Lower lobe of right lung (tissue), 2 donors: ENCODE data around the gene TM2D3. TPM values are rescaled to one million over a fixed set of nuclear protein-coding genes. Genes with fewer than 3 reads are reported as not detected.

Experiments
- ATAC-seq, 2 donors: fragments of 200-7000 bp; cut with Tn5 transposase; one replicate each; pipeline ENCODE4 v1.9.1; 2020 to 2022; ENCODE audit warnings: mild to moderate bottlenecking in 2 of 2, moderate library complexity in 2 of 2
- DNase-seq: peaks from one replicate; pipeline ENCODE4 v3.0.0-alpha.2; 2020
- H3K27ac ChIP-seq: fragments of 200-600 bp; one replicate; pipeline ENCODE4 v1.8.0; 2022
- H3K27me3 ChIP-seq: fragments of 200-600 bp; one replicate; pipeline ENCODE4 v1.8.0; 2022; ENCODE audit warnings: low read depth
- H3K36me3 ChIP-seq: fragments of 200-600 bp; one replicate; pipeline ENCODE4 v1.8.0; 2022; ENCODE audit warnings: mild to moderate bottlenecking
- H3K4me1 ChIP-seq: fragments of 200-600 bp; one replicate; pipeline ENCODE4 v1.8.0; 2022
- H3K4me3 ChIP-seq: fragments of 200-600 bp; one replicate; pipeline ENCODE4 v1.8.0; 2022; ENCODE audit warnings: mild to moderate bottlenecking
- H3K9me3 ChIP-seq: fragments of 200-600 bp; one replicate; pipeline ENCODE4 v1.8.0; 2022
- CTCF ChIP-seq: fragments of 200-600 bp; IDR thresholded peaks from one replicate; pipeline ENCODE4 v1.8.0; 2022; ENCODE audit warnings: antibody characterized with exemption, mild to moderate bottlenecking
- intact Hi-C: fragments of 100-400 bp; cut with DNase I; formaldehyde crosslinking; loops from one replicate; pipeline ENCODE4 v1.11.0; 2022
- total RNA-seq: library from RNA; stranded (reverse); fragmentation: NEBNext Ultra II Directional; extraction: Animal tissue kit (Norgen Biotek cat#: 25700); gene quantifications from one replicate; pipeline ENCODE4 v1.2.1, GENCODE V29; 2021
- donor health status: DM: no; HTN: yes; CAD: no; lungs with severe emphysema.

The TM2D3 gene
- total RNA-seq, 1 donor from 2014 or later: 49.2 TPM

- H3K27me3 ChIP-seq: no peaks in the 10 kb centered on the region
- H3K36me3 ChIP-seq: peaks cover 70% of the 10 kb centered on the region
- no peak for TF ChIP-seq CTCF
- H3K9me3 ChIP-seq: no peaks in the 10 kb centered on the region
- DNase-seq (no peak), ATAC-seq (no peak)
- peaks cover 20% of the 10 kb centered on the region for H3K4me1 ChIP-seq
- intact Hi-C loops: no loop called here
- no peak overlapping the region for H3K4me3 ChIP-seq
- peak overlapping the region; percentile 56 for H3K27ac ChIP-seq
Observed at GRCh38 chr15:101642361-101642760, 9.8 kb downstream of the TM2D3 start.

- ATAC-seq: peak; percentile 71 to 77
- no peak for TF ChIP-seq CTCF
- H3K27ac ChIP-seq: peak overlapping the region; percentile 56
- H3K9me3 ChIP-seq: no peaks in the 10 kb centered on the region
- no peaks in the 10 kb centered on the region for H3K27me3 ChIP-seq
- no peak overlapping the region for H3K4me3 ChIP-seq
- peaks cover 65% of the 10 kb centered on the region for H3K36me3 ChIP-seq
- intact Hi-C loops: no loop called here
- H3K4me1 ChIP-seq: peaks cover 20% of the 10 kb centered on the region
- DNase-seq: no peak
Observed at GRCh38 chr15:101641894-101642293, 10.3 kb downstream of the TM2D3 start.

- no peaks in the 10 kb centered on the region for H3K27me3 ChIP-seq
- intact Hi-C loops: no loop called here
- H3K4me3 ChIP-seq: no peak overlapping the region
- peaks cover 59% of the 10 kb centered on the region for H3K36me3 ChIP-seq
- peak; percentile 91 for TF ChIP-seq CTCF
- DNase-seq: peak; percentile 75
- H3K27ac ChIP-seq: peak overlapping the region; percentile 56
- ATAC-seq: peak; percentile 79 to 84
- peaks cover 20% of the 10 kb centered on the region for H3K4me1 ChIP-seq
- no peaks in the 10 kb centered on the region for H3K9me3 ChIP-seq
Observed at GRCh38 chr15:101641129-101641764, 10.9 kb downstream of the TM2D3 start.

- no peaks in the 10 kb centered on the region for H3K27me3 ChIP-seq
- no peak for TF ChIP-seq CTCF
- H3K4me3 ChIP-seq: no peak overlapping the region
- no peaks in the 10 kb centered on the region for H3K9me3 ChIP-seq
- DNase-seq (no peak), ATAC-seq (no peak)
- H3K36me3 ChIP-seq: peaks cover 43% of the 10 kb centered on the region
- no peak overlapping the region for H3K27ac ChIP-seq
- H3K4me1 ChIP-seq: peaks cover 20% of the 10 kb centered on the region
- intact Hi-C loops: no loop called here
Observed at GRCh38 chr15:101639667-101640066, 12.5 kb downstream of the TM2D3 start.

GRCh38 chr15:101637919-101638318, 14.3 kb downstream of the TM2D3 start:
- Histone ChIP-seq H3K4me3 (no peak overlapping the region), H3K36me3 (peaks cover 25% of the 10 kb centered on the region)
- DNase-seq: no peak

More at GRCh38 chr15:101637919-101638318, 14.3 kb downstream of the TM2D3 start:
- Histone ChIP-seq H3K9me3 (no peaks in the 10 kb centered on the region), H3K27me3 (no peaks in the 10 kb centered on the region), H3K4me1 (peaks cover 20% of the 10 kb centered on the region), H3K27ac (no peak overlapping the region)
- no peak for TF ChIP-seq CTCF
- no peak for ATAC-seq
- intact Hi-C loops: no loop called here
